ENCODE results near the gene FEV. TPM values are rescaled to one million over a fixed set of nuclear protein-coding genes. Genes with fewer than 3 reads are reported as not detected.

The FEV gene
- total RNA-seq, 1 donor from 2014 or later, result not detected

GRCh38 chr2:218986148-218986761, 1.3 kb upstream of the FEV start:
- no peak for TF ChIP-seq CTCF (IDR thresholded peaks at IDR 0.05)
- Histone ChIP-seq H3K27ac (no peak overlapping the region), H3K27me3 (ENCODE audit: low read depth) (peaks cover 100% of the 10 kb centered on the region), H3K4me1 (peaks cover 32% of the 10 kb centered on the region), H3K9me3 (no peaks in the 10 kb centered on the region), H3K36me3 (no peaks in the 10 kb centered on the region), H3K4me3 (no peak overlapping the region)
- ATAC-seq (no peak), DNase-seq (no peak)
- intact Hi-C loops (cut with DNase I), result no loop called here

- TF ChIP-seq CTCF (IDR thresholded peaks at IDR 0.05), result no peak
- H3K4me3 ChIP-seq, result peak overlapping the region; percentile 25
Observed at GRCh38 chr2:218985325-218986091, 524 bp upstream of the FEV start.

GRCh38 chr2:218984239-218985020, 554 bp downstream of the FEV start:
- ATAC-seq (peak in 1 of 2 donors; percentile 8), DNase-seq (no peak)
- Histone ChIP-seq H3K4me3 (peak overlapping the region; percentile 25), H3K27ac (no peak overlapping the region), H3K36me3 (no peaks in the 10 kb centered on the region), H3K27me3 (ENCODE audit: low read depth) (peaks cover 97% of the 10 kb centered on the region), H3K4me1 (peaks cover 47% of the 10 kb centered on the region), H3K9me3 (no peaks in the 10 kb centered on the region)
- intact Hi-C loops (cut with DNase I), result no loop called here
- no peak for TF ChIP-seq CTCF (IDR thresholded peaks at IDR 0.05)

More at GRCh38 chr2:218985325-218986091, 524 bp upstream of the FEV start:
- Histone ChIP-seq H3K27me3 (ENCODE audit: low read depth) (peaks cover 99% of the 10 kb centered on the region), H3K27ac (no peak overlapping the region), H3K4me1 (peaks cover 39% of the 10 kb centered on the region), H3K9me3 (no peaks in the 10 kb centered on the region), H3K36me3 (no peaks in the 10 kb centered on the region)
- ATAC-seq, result no peak
- DNase-seq, result no peak
- intact Hi-C loops (cut with DNase I), result no loop called here

- Histone ChIP-seq H3K9me3 (no peaks in the 10 kb centered on the region), H3K4me1 (peaks cover 47% of the 10 kb centered on the region), H3K4me3 (no peak overlapping the region), H3K27me3 (ENCODE audit: low read depth) (peaks cover 97% of the 10 kb centered on the region), H3K27ac (no peak overlapping the region), H3K36me3 (no peaks in the 10 kb centered on the region)
- no peak for TF ChIP-seq CTCF (IDR thresholded peaks at IDR 0.05)
- intact Hi-C loops (cut with DNase I), result no loop called here
- ATAC-seq (no peak), DNase-seq (no peak)
Observed at GRCh38 chr2:218983934-218984238, 1.1 kb downstream of the FEV start.

- Histone ChIP-seq H3K4me3 (no peak overlapping the region), H3K9me3 (no peaks in the 10 kb centered on the region), H3K27ac (no peak overlapping the region), H3K27me3 (ENCODE audit: low read depth) (peaks cover 97% of the 10 kb centered on the region), H3K36me3 (no peaks in the 10 kb centered on the region), H3K4me1 (peaks cover 47% of the 10 kb centered on the region)
- no peak for TF ChIP-seq CTCF (IDR thresholded peaks at IDR 0.05)
- DNase-seq (no peak), ATAC-seq (no peak)
- intact Hi-C loops (cut with DNase I), result no loop called here
Observed at GRCh38 chr2:218983263-218983933, 1.6 kb downstream of the FEV start.
